ENCODE data around the gene ZSWIM2. TPM values are rescaled to one million over a fixed set of nuclear protein-coding genes. Genes with fewer than 3 reads are reported as not detected.
"Not testable (repeated sequence)": the region's sequence is repeated elsewhere in the genome, so short reads cannot be mapped to it uniquely, and the experiment has no call there.

ZSWIM2 gene
- total RNA-seq, 1 donor from 2014 or later: not detected

- DNase-seq: no peak
Observed at GRCh38 chr2:186835628-186836027, 13.3 kb downstream of the ZSWIM2 start.

DNA sequence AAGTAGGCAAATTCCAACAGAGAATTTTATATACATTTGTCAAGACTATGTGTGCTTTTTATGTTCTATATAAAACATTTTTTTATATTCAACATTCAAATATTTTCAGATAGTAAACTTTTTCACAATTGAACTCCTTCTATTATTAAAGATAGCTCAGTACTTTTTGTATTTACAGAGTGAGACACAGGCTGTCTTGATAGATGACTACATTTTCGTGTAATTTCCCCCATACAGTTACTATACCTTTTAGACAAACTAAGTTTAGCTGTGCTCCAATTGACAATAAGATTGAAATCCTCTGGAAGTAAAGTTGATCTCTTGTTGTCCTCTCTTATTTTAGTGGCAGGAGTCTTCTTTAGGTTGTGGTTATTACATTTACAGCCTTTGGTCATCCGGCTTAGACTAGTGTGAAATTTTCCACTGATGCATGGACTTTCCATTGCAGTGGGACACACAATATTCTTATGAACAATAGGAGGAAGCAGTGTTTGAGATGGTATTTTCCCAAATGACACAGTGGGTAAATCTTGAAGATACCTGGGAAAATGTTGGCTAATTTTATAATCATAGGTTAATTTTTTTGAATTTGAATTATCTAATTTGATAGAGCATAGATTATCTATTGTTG is 21.0 kb downstream of the ZSWIM2 start:
- peak; percentile 69 for DNase-seq

GRCh38 chr2:186827411-186827810 is 21.6 kb downstream of the ZSWIM2 start:
- DNase-seq: no peak

DNA sequence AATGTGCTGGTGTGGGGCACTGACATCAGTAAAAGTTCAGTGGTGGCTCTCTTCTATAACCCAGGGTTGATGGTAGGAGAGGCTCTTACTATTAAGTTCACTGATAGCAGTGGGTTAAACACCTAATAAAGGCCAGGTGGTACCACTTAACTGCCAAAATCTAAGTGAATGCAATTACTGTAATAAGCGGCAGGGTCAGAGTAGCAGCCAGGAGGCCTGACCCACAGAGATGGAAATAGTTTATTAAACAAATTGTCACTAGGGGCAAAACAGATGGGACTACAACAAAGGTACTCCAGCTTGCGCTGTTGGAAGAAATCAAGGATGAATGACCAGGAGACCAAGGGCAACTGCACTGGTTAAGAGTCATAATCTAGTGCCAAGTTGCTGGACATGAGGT is 26.6 kb downstream of the ZSWIM2 start:
- no peak for DNase-seq

DNA sequence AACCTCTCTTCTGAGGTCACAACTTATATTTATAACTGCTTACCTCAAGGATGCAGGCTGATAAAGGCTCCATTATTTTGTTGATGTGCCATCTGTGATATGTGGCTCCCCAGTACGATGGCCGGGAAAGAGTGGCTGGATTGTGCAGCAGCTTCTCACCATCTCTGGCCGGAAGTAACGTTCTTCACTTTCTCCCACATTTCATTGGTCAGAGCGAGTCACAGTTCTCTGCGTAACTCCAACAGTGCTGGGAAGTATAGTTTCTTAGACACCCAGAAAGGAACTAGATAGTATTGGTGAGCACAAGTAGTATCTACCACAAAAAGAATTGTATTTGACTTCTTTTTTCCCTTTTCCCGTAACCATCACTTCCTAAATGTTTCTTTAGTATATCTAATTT is 28.7 kb downstream of the ZSWIM2 start:
- no peak for DNase-seq

DNA sequence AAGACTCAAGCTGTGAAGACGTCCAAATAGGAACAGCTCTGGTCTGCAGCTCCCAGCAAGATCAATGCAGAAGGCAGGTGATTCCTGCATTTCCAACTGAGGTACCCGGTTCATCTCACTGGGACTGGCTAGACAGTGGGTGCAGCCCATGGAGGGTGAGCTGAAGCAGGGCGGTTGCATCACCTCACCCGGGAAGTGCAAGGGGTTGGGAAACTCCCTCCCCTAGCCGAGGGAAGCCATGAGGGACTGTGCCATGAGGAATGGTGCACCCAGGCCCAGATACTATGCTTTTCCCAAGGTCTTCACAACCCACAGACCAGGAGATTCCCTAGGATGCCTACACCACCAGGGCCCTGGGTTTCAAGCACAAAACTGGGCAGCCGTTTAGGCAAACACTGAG is 37.2 kb downstream of the ZSWIM2 start:
- not testable (repeated sequence) for DNase-seq

DNA sequence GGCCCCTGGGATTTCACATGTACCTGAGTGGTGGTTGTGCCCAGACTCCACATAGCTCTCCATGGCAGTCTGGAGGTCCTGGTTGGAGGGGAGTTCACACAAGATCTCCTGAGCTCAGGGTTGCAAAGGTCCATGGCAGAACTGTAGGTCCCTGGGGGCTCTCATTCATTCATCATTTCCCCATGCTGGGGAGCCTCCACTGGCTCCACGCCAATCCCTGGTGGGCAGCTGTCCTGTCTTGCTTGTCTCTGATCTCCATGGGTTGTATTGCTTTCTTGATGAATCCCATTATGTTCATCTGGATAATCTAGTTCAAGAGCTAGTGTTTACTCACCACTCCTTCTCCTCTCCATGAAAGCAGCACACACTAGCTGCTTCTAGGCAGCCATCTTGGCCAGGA is 42.4 kb downstream of the ZSWIM2 start:
- no peak for DNase-seq

DNA sequence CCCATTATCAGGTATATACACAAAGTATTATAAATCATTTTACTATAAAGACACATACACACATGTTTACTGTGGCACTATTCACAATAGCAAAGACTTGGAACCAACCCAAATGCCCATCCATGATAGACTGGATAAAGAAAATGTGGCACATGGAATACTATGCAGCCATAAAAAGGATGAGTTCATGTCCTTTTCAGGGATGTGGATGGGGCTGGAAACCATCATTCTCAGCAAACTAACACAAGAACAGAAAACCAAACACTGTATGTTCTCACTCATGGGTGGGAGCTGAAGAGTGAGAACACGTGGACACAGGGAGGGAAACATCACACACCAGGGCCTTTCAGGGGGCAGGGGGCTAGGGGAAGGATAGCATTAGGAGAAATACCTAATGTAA is 50.4 kb downstream of the ZSWIM2 start:
- DNase-seq: not testable (repeated sequence)

DNA sequence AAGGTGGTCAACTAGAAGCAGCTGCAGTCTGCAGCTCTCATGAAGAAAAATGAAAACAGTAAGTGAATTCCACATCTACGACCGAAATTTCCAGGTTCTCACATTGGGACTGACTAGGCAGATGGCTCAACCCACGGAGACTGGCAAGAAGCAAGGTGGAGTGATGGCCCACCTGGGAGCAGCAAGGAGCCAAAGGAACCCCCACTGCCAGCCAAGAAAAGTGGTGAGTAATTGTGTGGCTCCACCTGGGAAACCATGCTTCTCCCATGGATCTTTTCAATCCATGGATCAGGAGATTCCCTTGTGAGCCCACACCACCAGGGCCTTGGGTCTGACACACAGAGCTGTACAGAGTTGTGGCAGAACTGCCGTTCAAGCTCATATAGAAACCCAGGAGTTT is 64.0 kb downstream of the ZSWIM2 start:
- no peak for DNase-seq

DNA sequence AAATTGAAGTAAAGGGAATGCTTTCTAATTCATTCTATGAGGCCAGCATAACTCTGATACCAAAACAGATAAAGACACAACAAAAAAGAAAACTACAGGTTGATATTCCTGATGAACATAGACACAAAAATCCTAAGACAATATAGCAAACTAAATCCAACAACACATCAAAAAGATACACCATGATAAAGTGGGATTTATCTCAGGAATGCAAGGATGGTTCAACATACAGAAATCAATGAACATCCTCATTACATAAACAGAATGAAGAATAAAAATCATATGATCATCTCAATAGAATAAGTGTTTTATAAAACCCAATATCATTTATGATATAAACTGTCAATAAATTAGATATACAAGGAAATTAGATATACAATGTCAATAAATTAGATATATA is 65.7 kb downstream of the ZSWIM2 start:
- DNase-seq: peak; percentile 4

DNA sequence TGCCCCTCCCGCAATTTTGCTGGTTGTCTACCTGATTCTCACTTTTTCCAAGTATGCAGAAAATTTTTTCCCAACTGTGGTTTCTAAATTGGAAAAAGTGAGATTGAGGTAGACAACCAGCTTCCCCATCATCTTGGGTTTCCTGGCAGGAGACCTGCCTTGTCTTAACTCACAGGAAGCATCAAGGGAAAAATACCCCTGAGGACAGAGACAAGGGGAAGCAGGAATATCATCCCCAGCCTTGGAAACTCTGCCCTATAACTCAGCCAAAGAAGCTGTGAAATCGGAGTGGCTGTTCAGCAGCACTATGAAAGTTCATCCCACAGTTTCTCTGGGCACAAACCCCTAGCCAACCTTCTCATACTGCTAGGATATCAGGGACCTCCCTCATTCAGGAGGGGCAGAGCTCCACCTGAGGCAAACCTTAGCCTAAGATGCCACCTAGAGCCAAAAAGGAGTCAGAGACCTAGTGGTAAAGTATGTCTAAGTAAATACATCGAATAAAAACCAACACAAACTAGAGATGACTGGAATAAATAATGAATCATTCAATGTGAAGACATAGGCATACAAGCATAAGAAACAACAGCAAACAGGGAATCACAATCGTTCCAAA is 68.2 kb downstream of the ZSWIM2 start:
- DNase-seq: peak; percentile 51

Other genes starting within 250 kb of the ZSWIM2 start
- 33.0 and 40.8 TPM in 2 replicates for gene FAM171B, start 155.1 kb downstream of the ZSWIM2 start, total RNA-seq

Data from dermis blood vessel endothelial cell (primary cell).